Stimulated activated effector memory CD8-positive, alpha-beta T cell treated with anti-CD3 and anti-CD28 coated beads, Interleukin-12 subunit alpha, Interleukin-12 subunit beta, amount 100 ng/mL, for 72 hours (primary cell): ENCODE data around the gene IGSF9B.

Experiments
- ATAC-seq: fragments of 150-1000 bp; cut with Tn5 transposase; 2 replicates; pipeline ENCODE4 v1.10.0; 2021
- DNase-seq, 2 donors: peaks; one replicate each; pipeline ENCODE4 v3.0.0; 2021 to 2022; ENCODE audit warnings: low spot score in 2 of 2
- H3K27ac Mint-ChIP-seq: one replicate; pipeline ENCODE4 v1.8.0; 2022; ENCODE audit warnings: mild to moderate bottlenecking, mixed read lengths
- H3K36me3 Mint-ChIP-seq: one replicate; pipeline ENCODE4 v1.8.0; 2022; ENCODE audit warnings: mild to moderate bottlenecking, mixed read lengths
- H3K4me1 Mint-ChIP-seq: one replicate; pipeline ENCODE4 v1.8.0; 2022; ENCODE audit warnings: mixed read lengths
- H3K4me3 Mint-ChIP-seq: one replicate; pipeline ENCODE4 v1.8.0; 2022; ENCODE audit warnings: mild to moderate bottlenecking, mixed read lengths
- H3K9me3 Mint-ChIP-seq: one replicate; pipeline ENCODE4 v1.8.0; 2022; ENCODE audit warnings: mixed read lengths

Gene IGSF9B

GRCh38 chr11:133910101-133910500, 46.7 kb downstream of the IGSF9B start:
- H3K4me3 Mint-ChIP-seq, result no peak overlapping the region
- no peaks in the 10 kb centered on the region for H3K9me3 Mint-ChIP-seq
- no peak for ATAC-seq
- H3K27ac Mint-ChIP-seq, result no peak overlapping the region
- peaks cover 70% of the 10 kb centered on the region for H3K36me3 Mint-ChIP-seq
- DNase-seq, result no peak
- no peaks in the 10 kb centered on the region for H3K4me1 Mint-ChIP-seq

GRCh38 chr11:133908827-133909226, 47.9 kb downstream of the IGSF9B start:
- Mint-ChIP-seq H3K4me1 (no peaks in the 10 kb centered on the region), H3K27ac (no peak overlapping the region), H3K9me3 (no peaks in the 10 kb centered on the region), H3K4me3 (no peak overlapping the region), H3K36me3 (peaks cover 68% of the 10 kb centered on the region)
- DNase-seq (no peak), ATAC-seq (no peak)

- ATAC-seq (no peak), DNase-seq (no peak)
- H3K27ac Mint-ChIP-seq, result no peak overlapping the region
- no peaks in the 10 kb centered on the region for H3K9me3 Mint-ChIP-seq
- no peak overlapping the region for H3K4me3 Mint-ChIP-seq
- H3K4me1 Mint-ChIP-seq, result no peaks in the 10 kb centered on the region
- H3K36me3 Mint-ChIP-seq, result peaks cover 58% of the 10 kb centered on the region
These were observed 48.9 kb downstream of the IGSF9B start for GRCh38 chr11:133907841-133908241.

GRCh38 chr11:133907216-133907615, 49.6 kb downstream of the IGSF9B start:
- no peaks in the 10 kb centered on the region for H3K9me3 Mint-ChIP-seq
- ATAC-seq (no peak), DNase-seq (no peak)
- H3K36me3 Mint-ChIP-seq, result peaks cover 58% of the 10 kb centered on the region
- H3K4me3 Mint-ChIP-seq, result no peak overlapping the region
- no peak overlapping the region for H3K27ac Mint-ChIP-seq
- H3K4me1 Mint-ChIP-seq, result no peaks in the 10 kb centered on the region

GRCh38 chr11:133906746-133907145, 50.0 kb downstream of the IGSF9B start:
- no peak overlapping the region for H3K4me3 Mint-ChIP-seq

GRCh38 chr11:133906241-133906640, 50.5 kb downstream of the IGSF9B start:
- Mint-ChIP-seq H3K4me3 (no peak overlapping the region), H3K36me3 (peaks cover 48% of the 10 kb centered on the region), H3K9me3 (no peaks in the 10 kb centered on the region), H3K27ac (peak overlapping the region; percentile 84), H3K4me1 (no peaks in the 10 kb centered on the region)
- DNase-seq (no peak), ATAC-seq (no peak)

More at GRCh38 chr11:133906746-133907145, 50.0 kb downstream of the IGSF9B start:
- H3K27ac Mint-ChIP-seq, result no peak overlapping the region
- H3K9me3 Mint-ChIP-seq, result no peaks in the 10 kb centered on the region
- DNase-seq, result no peak
- H3K36me3 Mint-ChIP-seq, result peaks cover 53% of the 10 kb centered on the region
- H3K4me1 Mint-ChIP-seq, result no peaks in the 10 kb centered on the region
- ATAC-seq, result no peak

GRCh38 chr11:133905677-133906156, 51.1 kb downstream of the IGSF9B start:
- ATAC-seq (no peak), DNase-seq (no peak)
- Mint-ChIP-seq H3K9me3 (no peaks in the 10 kb centered on the region), H3K4me3 (no peak overlapping the region), H3K36me3 (peaks cover 44% of the 10 kb centered on the region), H3K27ac (peak overlapping the region; percentile 84), H3K4me1 (no peaks in the 10 kb centered on the region)

GRCh38 chr11:133904818-133905515, 51.8 kb downstream of the IGSF9B start:
- ATAC-seq (no peak), DNase-seq (no peak)
- peaks cover 41% of the 10 kb centered on the region for H3K36me3 Mint-ChIP-seq
- no peaks in the 10 kb centered on the region for H3K9me3 Mint-ChIP-seq
- no peak overlapping the region for H3K4me3 Mint-ChIP-seq
- H3K4me1 Mint-ChIP-seq, result no peaks in the 10 kb centered on the region
- peak overlapping the region; percentile 84 for H3K27ac Mint-ChIP-seq

GRCh38 chr11:133903875-133904817, 52.6 kb downstream of the IGSF9B start:
- H3K36me3 Mint-ChIP-seq, result peaks cover 34% of the 10 kb centered on the region
- peak overlapping the region; percentile 84 for H3K27ac Mint-ChIP-seq
- no peak overlapping the region for H3K4me3 Mint-ChIP-seq
- H3K9me3 Mint-ChIP-seq, result no peaks in the 10 kb centered on the region
- DNase-seq (no peak), ATAC-seq (no peak)
- no peaks in the 10 kb centered on the region for H3K4me1 Mint-ChIP-seq

- DNase-seq, result no peak
- peaks cover 6% of the 10 kb centered on the region for H3K4me1 Mint-ChIP-seq
- no peak overlapping the region for H3K27ac Mint-ChIP-seq
- H3K36me3 Mint-ChIP-seq, result peaks cover 26% of the 10 kb centered on the region
- no peak overlapping the region for H3K4me3 Mint-ChIP-seq
- ATAC-seq, result no peak
- H3K9me3 Mint-ChIP-seq, result no peaks in the 10 kb centered on the region
These were observed 53.7 kb downstream of the IGSF9B start for GRCh38 chr11:133903056-133903455.

GRCh38 chr11:133902506-133902905, 54.3 kb downstream of the IGSF9B start:
- Mint-ChIP-seq H3K27ac (no peak overlapping the region), H3K9me3 (no peaks in the 10 kb centered on the region), H3K4me1 (peaks cover 10% of the 10 kb centered on the region), H3K36me3 (peaks cover 26% of the 10 kb centered on the region), H3K4me3 (no peak overlapping the region)
- ATAC-seq, result no peak
- DNase-seq, result no peak

GRCh38 chr11:133901999-133902398, 54.8 kb downstream of the IGSF9B start:
- ATAC-seq (no peak), DNase-seq (no peak)
- H3K27ac Mint-ChIP-seq, result no peak overlapping the region
- peaks cover 21% of the 10 kb centered on the region for H3K36me3 Mint-ChIP-seq
- no peaks in the 10 kb centered on the region for H3K9me3 Mint-ChIP-seq
- no peak overlapping the region for H3K4me3 Mint-ChIP-seq
- peaks cover 10% of the 10 kb centered on the region for H3K4me1 Mint-ChIP-seq

- DNase-seq (no peak), ATAC-seq (no peak)
- Mint-ChIP-seq H3K4me1 (peaks cover 10% of the 10 kb centered on the region), H3K4me3 (no peak overlapping the region), H3K9me3 (no peaks in the 10 kb centered on the region), H3K27ac (no peak overlapping the region), H3K36me3 (peaks cover 17% of the 10 kb centered on the region)
These were observed 55.5 kb downstream of the IGSF9B start for GRCh38 chr11:133901316-133901715.

- peaks cover 10% of the 10 kb centered on the region for H3K4me1 Mint-ChIP-seq
- ATAC-seq (no peak), DNase-seq (no peak)
- no peak overlapping the region for H3K4me3 Mint-ChIP-seq
- no peak overlapping the region for H3K27ac Mint-ChIP-seq
- peaks cover 9% of the 10 kb centered on the region for H3K36me3 Mint-ChIP-seq
- no peaks in the 10 kb centered on the region for H3K9me3 Mint-ChIP-seq
These were observed 56.3 kb downstream of the IGSF9B start for GRCh38 chr11:133900176-133901105.

- DNase-seq (no peak), ATAC-seq (no peak)
- H3K9me3 Mint-ChIP-seq, result no peaks in the 10 kb centered on the region
- H3K4me3 Mint-ChIP-seq, result no peak overlapping the region
- no peaks in the 10 kb centered on the region for H3K36me3 Mint-ChIP-seq
- H3K27ac Mint-ChIP-seq, result peak overlapping the region; percentile 13
- H3K4me1 Mint-ChIP-seq, result peaks cover 10% of the 10 kb centered on the region
These were observed 58.0 kb downstream of the IGSF9B start for GRCh38 chr11:133898770-133899115.
